ENCODE data around the gene GALR3.

DNA sequence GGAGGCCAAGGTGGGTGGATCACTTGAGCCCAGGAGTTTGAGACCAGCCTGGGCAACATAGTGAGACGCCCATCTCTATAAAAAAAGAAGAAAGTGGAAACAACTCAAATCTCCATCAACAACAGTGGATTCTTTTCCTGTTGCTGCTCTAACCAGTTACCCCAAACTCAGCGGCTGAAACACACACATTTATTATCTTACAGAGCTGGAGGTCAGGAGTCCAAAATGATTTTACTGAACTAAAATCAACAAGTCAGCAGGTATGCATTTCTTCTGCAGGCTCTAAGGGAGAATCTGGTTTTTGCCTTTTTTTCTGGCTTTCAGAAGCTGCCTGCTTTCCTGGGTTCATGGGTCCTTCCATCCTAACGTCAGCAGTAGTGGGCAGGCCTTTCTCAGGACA is 27.1 kb upstream of the GALR3 start:
- TF ChIP-seq, protein P1, sequence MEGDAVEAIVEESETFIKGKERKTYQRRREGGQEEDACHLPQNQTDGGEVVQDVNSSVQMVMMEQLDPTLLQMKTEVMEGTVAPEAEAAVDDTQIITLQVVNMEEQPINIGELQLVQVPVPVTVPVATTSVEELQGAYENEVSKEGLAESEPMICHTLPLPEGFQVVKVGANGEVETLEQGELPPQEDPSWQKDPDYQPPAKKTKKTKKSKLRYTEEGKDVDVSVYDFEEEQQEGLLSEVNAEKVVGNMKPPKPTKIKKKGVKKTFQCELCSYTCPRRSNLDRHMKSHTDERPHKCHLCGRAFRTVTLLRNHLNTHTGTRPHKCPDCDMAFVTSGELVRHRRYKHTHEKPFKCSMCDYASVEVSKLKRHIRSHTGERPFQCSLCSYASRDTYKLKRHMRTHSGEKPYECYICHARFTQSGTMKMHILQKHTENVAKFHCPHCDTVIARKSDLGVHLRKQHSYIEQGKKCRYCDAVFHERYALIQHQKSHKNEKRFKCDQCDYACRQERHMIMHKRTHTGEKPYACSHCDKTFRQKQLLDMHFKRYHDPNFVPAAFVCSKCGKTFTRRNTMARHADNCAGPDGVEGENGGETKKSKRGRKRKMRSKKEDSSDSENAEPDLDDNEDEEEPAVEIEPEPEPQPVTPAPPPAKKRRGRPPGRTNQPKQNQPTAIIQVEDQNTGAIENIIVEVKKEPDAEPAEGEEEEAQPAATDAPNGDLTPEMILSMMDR (IDR thresholded peaks at IDR 0.05), result no peak
- TF ChIP-seq POLR2A (IDR thresholded peaks at IDR 0.05), result no peak
